ENCODE measurements around the gene PRR5.

DNA sequence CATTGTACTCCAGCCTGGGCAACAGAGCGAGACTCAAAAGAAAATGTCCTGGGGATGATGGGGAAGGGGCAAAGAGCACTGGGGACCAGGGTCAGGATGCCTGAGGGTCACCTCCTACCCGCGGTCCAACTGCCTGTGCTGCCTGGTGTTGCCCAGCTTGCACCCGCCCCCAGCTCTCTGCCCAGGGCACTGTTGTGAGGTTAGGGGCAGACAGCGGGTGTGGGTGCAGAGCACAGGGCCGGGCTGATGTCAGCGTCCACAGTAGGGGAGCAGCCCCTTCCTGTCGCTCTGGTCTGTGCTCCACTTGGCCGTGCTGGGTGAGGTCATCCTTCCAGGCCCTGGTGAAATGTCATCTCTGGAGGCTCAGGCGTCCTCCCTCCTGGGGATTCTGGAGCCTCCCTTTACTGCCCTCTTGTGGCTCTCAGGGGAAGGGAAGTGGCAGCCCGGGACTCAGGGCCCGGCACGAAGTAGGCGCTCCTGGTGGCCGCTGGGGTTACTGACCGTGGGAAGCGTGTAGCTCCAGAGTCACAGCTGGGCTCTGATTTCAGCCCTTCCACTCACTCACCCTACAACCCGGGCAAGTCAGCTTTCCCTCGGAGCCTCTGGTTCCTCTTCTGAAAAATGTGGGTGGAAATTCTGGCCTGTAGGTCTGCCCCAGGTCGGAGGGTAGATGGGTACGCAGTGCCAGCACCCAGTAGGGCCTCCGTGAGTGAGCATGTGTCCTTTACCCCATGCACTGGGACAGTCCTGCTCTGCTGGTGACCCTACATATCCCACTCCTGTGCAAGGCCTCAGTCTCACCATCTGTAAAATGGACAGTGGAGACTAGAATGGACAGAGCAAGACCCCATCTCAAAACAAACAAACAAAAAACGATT is 17.3 kb upstream of the PRR5 start:
- TF ChIP-seq POLR2A (IDR thresholded peaks at IDR 0.05; ENCODE audit: low read depth, low read length) = no peak
- no peak for TF ChIP-seq POLR2AphosphoS5 (IDR thresholded peaks at IDR 0.05; ENCODE audit: low read depth, low read length)
- TF ChIP-seq TAF1 (IDR thresholded peaks at IDR 0.05; ENCODE audit: low read depth, low read length) = no peak

Data from GM12891 (cell line).